Mesothelial cell of epicardium (in vitro differentiated cells): ENCODE results near the gene ALPI. TPM values are rescaled to one million over a fixed set of nuclear protein-coding genes. Genes with fewer than 3 reads are reported as not detected.

Experiments
- DNase-seq, 2 experiments: peaks; one replicate each; pipeline ENCODE4 v3.0.0; 2021; ENCODE audit warnings: low spot score in 2 of 2; ENCODE audit not compliant: unreplicated experiment in 2 of 2
- H3K27ac Mint-ChIP-seq: 2 replicates; pipeline ENCODE4 v1.8.0; 2021; ENCODE audit warnings: mixed read lengths
- H3K27me3 Mint-ChIP-seq: 2 replicates; pipeline ENCODE4 v1.8.0; 2021; ENCODE audit warnings: low read depth, mixed read lengths
- H3K36me3 Mint-ChIP-seq: 2 replicates; pipeline ENCODE4 v1.8.0; 2021; ENCODE audit warnings: mixed read lengths
- H3K4me1 Mint-ChIP-seq: 2 replicates; pipeline ENCODE4 v1.8.0; 2021; ENCODE audit warnings: mixed read lengths
- H3K4me3 Mint-ChIP-seq: 2 replicates; pipeline ENCODE4 v1.8.0; 2021; ENCODE audit warnings: mild to moderate bottlenecking, moderate library complexity, mixed read lengths
- H3K9me3 Mint-ChIP-seq: 2 replicates; pipeline ENCODE4 v1.8.0; 2021; ENCODE audit warnings: mixed read lengths
- CTCF ChIP-seq: fragments of 200-600 bp; sonication (generic); IDR thresholded peaks from one replicate; pipeline ENCODE4 v1.5.0; 2021; ENCODE audit warnings: antibody characterized with exemption; ENCODE audit not compliant: unreplicated experiment
- total RNA-seq: library from RNA; stranded (reverse); gene quantifications from 3 replicates; pipeline ENCODE4 v1.2.1, GENCODE V29; 2021

ALPI gene
- total RNA-seq, 1 donor from 2014 or later, result not detected

GRCh38 chr2:232411901-232412629 is 43.9 kb upstream of the ALPI start:
- no peaks in the 10 kb centered on the region for H3K9me3 Mint-ChIP-seq
- no peak overlapping the region for H3K27ac Mint-ChIP-seq
- DNase-seq, result no peak
- H3K4me1 Mint-ChIP-seq, result no peaks in the 10 kb centered on the region
- peaks cover 58% of the 10 kb centered on the region for H3K27me3 Mint-ChIP-seq
- no peak overlapping the region for H3K4me3 Mint-ChIP-seq
- TF ChIP-seq CTCF, result no peak
- H3K36me3 Mint-ChIP-seq, result no peaks in the 10 kb centered on the region

- no peak for DNase-seq
- no peak for TF ChIP-seq CTCF
Measured at GRCh38 chr2:232412986-232413385, 43.0 kb upstream of the ALPI start.

GRCh38 chr2:232415138-232415690 is 40.7 kb upstream of the ALPI start:
- DNase-seq, result no peak
- peaks cover 9% of the 10 kb centered on the region for H3K4me1 Mint-ChIP-seq
- H3K36me3 Mint-ChIP-seq, result no peaks in the 10 kb centered on the region
- no peak overlapping the region for H3K27ac Mint-ChIP-seq
- peaks cover 85% of the 10 kb centered on the region for H3K27me3 Mint-ChIP-seq
- no peaks in the 10 kb centered on the region for H3K9me3 Mint-ChIP-seq
- H3K4me3 Mint-ChIP-seq, result no peak overlapping the region
- TF ChIP-seq CTCF, result no peak

More at GRCh38 chr2:232412986-232413385, 43.0 kb upstream of the ALPI start:
- H3K27me3 Mint-ChIP-seq, result peaks cover 67% of the 10 kb centered on the region
- no peaks in the 10 kb centered on the region for H3K9me3 Mint-ChIP-seq
- no peaks in the 10 kb centered on the region for H3K36me3 Mint-ChIP-seq
- no peak overlapping the region for H3K4me3 Mint-ChIP-seq
- no peaks in the 10 kb centered on the region for H3K4me1 Mint-ChIP-seq
- H3K27ac Mint-ChIP-seq, result no peak overlapping the region

GRCh38 chr2:232415736-232416520 is 40.0 kb upstream of the ALPI start:
- Mint-ChIP-seq H3K36me3 (no peaks in the 10 kb centered on the region), H3K9me3 (no peaks in the 10 kb centered on the region), H3K27ac (no peak overlapping the region), H3K27me3 (peaks cover 84% of the 10 kb centered on the region), H3K4me3 (no peak overlapping the region), H3K4me1 (peaks cover 13% of the 10 kb centered on the region)
- TF ChIP-seq CTCF, result no peak
- DNase-seq, result no peak

- H3K27me3 Mint-ChIP-seq, result peaks cover 87% of the 10 kb centered on the region
Measured at GRCh38 chr2:232416521-232417470, 39.2 kb upstream of the ALPI start.

More at GRCh38 chr2:232416521-232417470, 39.2 kb upstream of the ALPI start:
- Mint-ChIP-seq H3K9me3 (peaks cover 1% of the 10 kb centered on the region), H3K4me1 (peaks cover 13% of the 10 kb centered on the region), H3K36me3 (no peaks in the 10 kb centered on the region), H3K4me3 (no peak overlapping the region), H3K27ac (no peak overlapping the region)
- DNase-seq, result no peak
- no peak for TF ChIP-seq CTCF
